ENCODE results near the gene ZNF239.
A peak's percentile ranks its signal among the peaks of the same experiment; 100 is the strongest.

The ZNF239 gene

DNA sequence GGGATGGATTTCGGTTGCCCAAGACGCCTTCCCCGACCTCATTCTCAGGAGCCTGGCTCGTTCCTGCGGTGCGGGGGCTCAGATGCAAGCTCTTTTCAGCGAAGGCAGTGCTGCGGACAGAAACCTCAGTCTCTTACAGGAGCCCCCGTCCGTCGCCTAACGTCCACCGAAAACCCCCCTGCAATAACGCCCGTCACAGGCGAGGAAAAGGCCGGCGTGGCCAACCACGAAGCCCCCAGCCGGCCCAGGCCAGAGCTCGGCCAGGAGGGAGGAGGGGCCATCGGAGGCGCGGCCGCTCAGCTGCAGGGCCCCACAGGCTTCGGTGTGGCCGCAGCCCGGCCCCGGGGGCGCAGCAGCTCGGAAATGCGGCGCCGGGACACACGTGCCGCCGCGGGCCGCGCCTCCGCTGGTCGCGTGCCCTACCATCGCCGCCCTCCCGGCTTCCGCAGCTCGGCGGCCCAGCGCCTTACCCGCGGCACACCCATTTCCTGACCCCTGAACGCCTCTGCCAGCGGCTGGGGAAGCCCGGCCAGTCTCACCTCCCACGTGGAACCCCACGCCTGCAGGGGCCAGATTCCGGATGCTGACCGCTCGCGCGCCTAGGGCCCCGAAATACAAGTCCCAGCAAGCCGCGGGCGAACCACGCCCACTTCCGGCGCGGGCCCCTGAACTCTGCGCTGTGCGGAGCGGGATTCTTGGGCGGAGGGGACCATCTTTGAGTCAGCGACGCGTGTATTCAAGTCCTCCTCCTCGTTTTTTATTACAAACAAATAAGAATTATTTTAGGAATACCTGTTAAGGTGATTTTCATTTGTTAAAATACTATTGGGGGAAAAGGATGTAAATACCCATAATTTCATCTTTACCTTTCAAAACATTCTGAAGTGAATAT, at the start of gene ZNF239:
Gene ZNF239, minus strand, starts transcription at position 616 of the 892 bp plus-strand sequence. CDS start 16,537 bp downstream, outside the sequence.
- no peak for TF ChIP-seq CTCF (IDR thresholded peaks at IDR 0.05; ENCODE audit: low read depth, low read length)
- DNase-seq (ENCODE audit: extremely low read depth, low read depth), result peak; percentile 80

DNA sequence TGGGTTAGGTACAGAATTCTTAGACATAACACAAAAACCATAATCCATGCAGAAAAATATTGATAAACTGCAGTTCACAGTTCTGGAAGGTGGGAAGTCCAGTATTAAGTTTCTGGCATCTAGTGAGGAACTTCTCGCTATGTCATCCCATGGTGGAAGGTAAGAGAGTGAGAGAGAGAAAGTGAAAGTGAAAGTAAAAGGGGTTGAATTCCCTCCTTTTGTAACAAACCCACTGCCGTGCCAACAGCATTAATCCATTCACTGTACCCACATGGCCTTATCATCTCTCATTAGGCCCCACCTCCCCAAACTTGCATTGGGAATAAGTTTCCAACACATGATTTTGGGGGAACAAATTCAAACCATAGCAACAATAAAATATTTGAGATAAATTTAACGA, 48.9 kb upstream of the ZNF239 start:
- no peak for DNase-seq (ENCODE audit: extremely low read depth, low read depth)
- TF ChIP-seq CTCF (IDR thresholded peaks at IDR 0.05; ENCODE audit: low read depth, low read length), result no peak

DNA sequence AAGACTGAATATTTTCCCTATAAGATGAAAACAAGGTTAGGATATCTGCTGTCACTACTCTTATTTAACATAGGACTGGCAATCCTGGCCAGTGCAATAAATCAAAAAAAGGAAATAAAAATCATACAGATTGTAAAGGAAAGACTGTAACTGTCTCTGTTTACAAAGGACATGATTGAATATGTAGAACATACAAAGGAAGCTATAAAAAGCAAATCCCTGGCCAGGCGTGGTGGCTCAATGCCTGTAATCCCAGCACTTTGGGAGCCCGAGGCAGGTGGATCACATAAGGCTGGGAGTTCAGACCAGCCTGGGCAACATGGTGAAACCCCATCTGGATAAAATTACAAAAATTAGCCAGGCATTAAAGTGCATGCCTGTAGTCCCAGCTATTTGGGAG, 47.6 kb upstream of the ZNF239 start:
- DNase-seq (ENCODE audit: extremely low read depth, low read depth), result no peak
- no peak for TF ChIP-seq CTCF (IDR thresholded peaks at IDR 0.05; ENCODE audit: low read depth, low read length)

GRCh38 chr10:43619368-43619767, 45.0 kb upstream of the ZNF239 start:
- no peak for TF ChIP-seq CTCF (IDR thresholded peaks at IDR 0.05; ENCODE audit: low read depth, low read length)

DNA sequence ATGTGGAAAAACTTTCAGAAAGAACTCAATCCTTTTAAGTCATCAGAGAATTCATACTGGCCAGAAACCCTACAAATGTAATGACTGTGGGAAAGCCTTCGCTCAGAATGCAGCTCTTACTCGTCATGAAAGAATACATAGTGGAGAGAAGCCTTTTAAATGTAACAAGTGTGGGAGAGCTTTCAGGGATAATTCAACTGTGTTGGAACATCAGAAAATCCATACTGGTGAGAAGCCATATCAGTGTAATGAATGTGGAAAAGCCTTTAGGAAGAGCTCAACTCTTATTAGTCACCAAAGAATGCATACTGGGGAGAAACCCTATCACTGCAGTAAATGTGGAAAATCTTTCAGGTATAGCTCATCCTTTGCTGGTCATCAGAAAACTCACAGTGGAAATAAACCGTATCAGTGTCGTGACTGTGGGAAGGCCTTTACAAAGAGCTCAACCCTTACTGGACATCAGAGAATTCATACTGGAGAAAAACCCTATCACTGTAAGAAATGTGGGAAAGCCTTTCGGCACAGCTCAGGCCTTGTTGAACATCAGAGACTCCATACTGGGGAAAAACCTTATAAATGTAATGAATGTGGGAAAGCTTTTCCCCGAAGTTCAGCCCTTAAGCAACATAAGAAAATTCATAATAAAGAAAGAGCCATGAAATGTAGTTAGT, 42.4 kb upstream of the ZNF239 start:
- DNase-seq (ENCODE audit: extremely low read depth, low read depth), result no peak
- TF ChIP-seq CTCF (IDR thresholded peaks at IDR 0.05; ENCODE audit: low read depth, low read length), result no peak

More at GRCh38 chr10:43619368-43619767, 45.0 kb upstream of the ZNF239 start:
- DNase-seq (ENCODE audit: extremely low read depth, low read depth), result no peak

DNA sequence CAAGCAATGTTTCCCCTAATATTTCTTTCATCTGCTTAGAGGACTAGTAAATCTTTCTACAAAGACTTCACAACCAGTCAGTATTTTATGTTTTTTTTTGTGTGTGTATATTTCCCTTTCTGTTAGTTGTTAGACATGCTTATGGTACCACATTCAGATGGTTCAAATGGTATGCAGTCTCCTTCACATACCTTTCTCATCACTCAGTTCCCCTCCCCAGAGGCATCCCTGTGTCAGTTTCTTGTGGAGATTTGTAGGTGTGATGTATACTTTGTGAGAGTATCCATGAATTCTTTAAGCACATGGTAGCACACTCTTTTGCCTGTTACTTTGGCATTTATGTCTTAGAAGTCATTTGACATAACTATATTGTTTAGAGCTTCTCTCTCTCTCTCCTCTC, 36.2 kb upstream of the ZNF239 start:
- no peak for DNase-seq (ENCODE audit: extremely low read depth, low read depth)
- TF ChIP-seq CTCF (IDR thresholded peaks at IDR 0.05; ENCODE audit: low read depth, low read length), result no peak

GRCh38 chr10:43607199-43607573, 32.8 kb upstream of the ZNF239 start:
- TF ChIP-seq CTCF (IDR thresholded peaks at IDR 0.05; ENCODE audit: low read depth, low read length), result no peak
- DNase-seq (ENCODE audit: extremely low read depth, low read depth), result no peak
